Islet of Langerhans (tissue), 1 donor: ENCODE measurements around the gene OTOP1.
"Not testable (repeated sequence)": the region's sequence is repeated elsewhere in the genome, so short reads cannot be mapped to it uniquely, and the experiment has no call there.

Source experiments
- FAIRE-seq: peaks from one replicate; lab custom pipeline; 2011; peaks lifted over from hg19 to GRCh38; lab: Jason Lieb, UNC

Gene OTOP1

GRCh38 chr4:4226606-4227438, at the start of gene OTOP1:
Gene OTOP1, minus strand, starts transcription at chr4:4226929. Its CDS starts 65 bp downstream, at chr4:4226864.
- no peak for FAIRE-seq

- FAIRE-seq: no peak
Observed at GRCh38 chr4:4274226-4274625, 47.5 kb upstream of the OTOP1 start.

GRCh38 chr4:4271912-4272311, 45.2 kb upstream of the OTOP1 start:
- no peak for FAIRE-seq

GRCh38 chr4:4270529-4270928, 43.8 kb upstream of the OTOP1 start:
- no peak for FAIRE-seq

GRCh38 chr4:4269856-4270255, 43.1 kb upstream of the OTOP1 start:
- FAIRE-seq: no peak

- no peak for FAIRE-seq
Observed at GRCh38 chr4:4269331-4269731, 42.6 kb upstream of the OTOP1 start.

- FAIRE-seq: no peak
Observed at GRCh38 chr4:4268776-4269175, 42.0 kb upstream of the OTOP1 start.

GRCh38 chr4:4267981-4268380, 41.3 kb upstream of the OTOP1 start:
- FAIRE-seq: no peak

GRCh38 chr4:4260185-4260751, 33.5 kb upstream of the OTOP1 start:
- no peak for FAIRE-seq

- FAIRE-seq: no peak
Observed at GRCh38 chr4:4259484-4260100, 32.9 kb upstream of the OTOP1 start.

GRCh38 chr4:4257705-4258104, 31.0 kb upstream of the OTOP1 start:
- not testable (repeated sequence) for FAIRE-seq

- FAIRE-seq: no peak
Observed at GRCh38 chr4:4256799-4257198, 30.1 kb upstream of the OTOP1 start.

- no peak for FAIRE-seq
Observed at GRCh38 chr4:4254666-4255065, 27.9 kb upstream of the OTOP1 start.

GRCh38 chr4:4254199-4254598, 27.5 kb upstream of the OTOP1 start:
- no peak for FAIRE-seq

- no peak for FAIRE-seq
Observed at GRCh38 chr4:4249866-4250265, 23.1 kb upstream of the OTOP1 start.

GRCh38 chr4:4249342-4249741, 22.6 kb upstream of the OTOP1 start:
- not testable (repeated sequence) for FAIRE-seq

- no peak for FAIRE-seq
Observed at GRCh38 chr4:4248885-4249203, 22.1 kb upstream of the OTOP1 start.

- FAIRE-seq: no peak
Observed at GRCh38 chr4:4248029-4248884, 21.5 kb upstream of the OTOP1 start, which contains the start of gene TMEM128. Gene TMEM128, minus strand, starts transcription at chr4:4248223. Its CDS starts 21 bp downstream, at chr4:4248202.

GRCh38 chr4:4247696-4248028, 20.9 kb upstream of the OTOP1 start:
- FAIRE-seq: no peak

- FAIRE-seq: no peak
Observed at GRCh38 chr4:4245172-4245571, 18.4 kb upstream of the OTOP1 start.

- not testable (repeated sequence) for FAIRE-seq
Observed at GRCh38 chr4:4239551-4239950, 12.8 kb upstream of the OTOP1 start.

- FAIRE-seq: no peak
Observed at GRCh38 chr4:4233610-4234009, 6.9 kb upstream of the OTOP1 start.

- FAIRE-seq: no peak
Observed at GRCh38 chr4:4228356-4228668, 1.6 kb upstream of the OTOP1 start.
